ENCODE measurements around the gene TGFA. TPM values are rescaled to one million over a fixed set of nuclear protein-coding genes. Genes with fewer than 3 reads are reported as not detected.

The TGFA gene
- total RNA-seq, 1 donor from 2014 or later, result 0.05 TPM

DNA sequence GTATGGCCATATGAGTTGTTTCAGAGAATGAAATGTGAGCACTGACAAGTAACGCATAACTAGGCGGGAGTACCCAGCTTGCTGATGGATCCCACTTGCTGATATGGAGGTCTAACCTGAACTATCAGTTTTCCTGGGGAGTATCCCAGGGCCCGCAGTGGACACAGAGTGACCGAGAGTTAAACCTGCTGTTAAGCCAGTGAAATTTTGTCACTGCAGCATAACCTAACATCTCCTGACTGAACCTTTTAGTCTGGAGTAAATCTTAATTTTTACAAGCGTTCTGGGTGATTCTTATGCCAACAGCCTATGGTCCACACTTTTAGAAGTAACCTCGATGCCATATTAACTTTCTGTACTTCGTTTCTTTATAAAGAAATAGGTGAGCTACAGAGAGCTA lies 54.4 kb downstream of the TGFA start:
- intact Hi-C loops (cut with micrococcal nuclease), result no loop called here

GRCh38 chr2:70498528-70498927 lies 55.1 kb downstream of the TGFA start:
- intact Hi-C loops (cut with micrococcal nuclease), result no loop called here

GRCh38 chr2:70498054-70498453 lies 55.6 kb downstream of the TGFA start:
- intact Hi-C loops (cut with micrococcal nuclease), result no loop called here

DNA sequence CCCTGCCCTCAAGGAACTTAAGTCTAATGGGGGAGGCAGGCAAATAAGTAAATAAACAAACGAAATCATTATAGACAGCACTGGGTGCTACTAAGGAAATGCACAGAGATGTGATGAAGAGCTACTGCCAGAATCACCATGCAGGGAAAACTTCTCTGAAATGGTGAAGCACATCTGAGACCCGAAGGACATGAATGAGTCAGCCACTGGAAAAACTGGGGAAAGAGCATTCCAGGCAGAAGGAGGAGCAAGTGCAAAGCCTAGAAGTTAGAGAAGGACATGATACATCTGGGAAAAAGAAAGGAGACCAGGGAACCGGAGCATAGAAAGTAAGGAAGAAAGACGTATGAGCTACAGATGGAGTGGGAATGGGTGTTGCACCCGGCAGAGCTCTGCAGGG lies 56.8 kb downstream of the TGFA start:
- intact Hi-C loops (cut with micrococcal nuclease), result no loop called here

DNA sequence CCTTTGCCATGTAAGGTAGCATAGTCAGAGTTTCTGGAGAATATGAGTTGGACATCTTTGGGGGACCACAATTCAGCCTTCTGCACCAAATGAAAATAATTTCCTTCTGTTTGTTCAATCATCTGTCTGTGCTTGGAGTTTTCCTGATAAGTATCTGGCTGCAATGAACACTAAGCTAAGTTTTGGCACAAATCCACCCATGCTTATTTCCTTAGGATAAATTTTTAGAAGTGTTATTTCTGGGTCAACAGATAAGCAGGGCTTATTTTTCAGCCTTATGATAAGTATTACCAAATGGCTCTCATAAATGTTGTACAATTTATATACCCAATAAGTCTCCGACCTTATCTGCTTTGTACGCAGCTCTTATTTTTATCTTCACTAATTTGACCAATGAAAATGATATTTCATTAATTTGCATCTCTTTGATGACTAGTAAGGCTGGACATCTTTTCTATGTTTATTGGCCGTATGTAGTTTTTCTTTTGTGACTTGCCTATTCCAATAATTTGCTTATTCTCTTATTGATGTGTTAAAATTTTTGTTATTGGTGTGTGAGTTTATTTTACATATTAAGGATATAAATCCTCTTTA lies 59.2 kb downstream of the TGFA start:
- intact Hi-C loops (cut with micrococcal nuclease), result no loop called here

- intact Hi-C loops (cut with micrococcal nuclease), result no loop called here
Measured at GRCh38 chr2:70490381-70490780, 63.2 kb downstream of the TGFA start.

GRCh38 chr2:70489165-70489564 lies 64.5 kb downstream of the TGFA start:
- intact Hi-C loops (cut with micrococcal nuclease), result no loop called here

GRCh38 chr2:70484086-70484485 lies 69.5 kb downstream of the TGFA start:
- intact Hi-C loops (cut with micrococcal nuclease), result no loop called here

GRCh38 chr2:70482401-70482800 lies 71.2 kb downstream of the TGFA start:
- intact Hi-C loops (cut with micrococcal nuclease), result no loop called here

GRCh38 chr2:70480468-70480867 lies 73.2 kb downstream of the TGFA start:
- intact Hi-C loops (cut with micrococcal nuclease), result no loop called here

DNA sequence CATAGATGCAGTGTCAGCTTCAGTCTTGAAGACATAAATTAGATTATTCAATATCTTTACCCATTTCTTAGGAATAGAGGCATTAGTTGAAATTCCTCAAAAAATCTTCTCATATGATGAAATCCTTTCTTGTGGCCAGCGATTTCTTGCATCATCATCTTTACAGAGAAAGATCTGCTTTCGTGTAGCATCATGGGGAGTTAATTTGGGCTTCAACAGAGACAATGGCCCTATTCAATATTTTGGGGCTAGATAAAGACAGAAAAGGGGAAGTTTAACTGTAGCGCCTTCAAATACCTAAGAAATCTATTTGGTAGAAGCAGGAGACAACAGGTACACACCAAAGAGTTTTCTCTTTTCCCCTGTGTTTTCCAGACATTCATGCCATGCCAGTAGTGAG lies 73.8 kb downstream of the TGFA start:
- intact Hi-C loops (cut with micrococcal nuclease), result no loop called here

- intact Hi-C loops (cut with micrococcal nuclease), result no loop called here
Measured at GRCh38 chr2:70477441-70477844, 76.2 kb downstream of the TGFA start.

DNA sequence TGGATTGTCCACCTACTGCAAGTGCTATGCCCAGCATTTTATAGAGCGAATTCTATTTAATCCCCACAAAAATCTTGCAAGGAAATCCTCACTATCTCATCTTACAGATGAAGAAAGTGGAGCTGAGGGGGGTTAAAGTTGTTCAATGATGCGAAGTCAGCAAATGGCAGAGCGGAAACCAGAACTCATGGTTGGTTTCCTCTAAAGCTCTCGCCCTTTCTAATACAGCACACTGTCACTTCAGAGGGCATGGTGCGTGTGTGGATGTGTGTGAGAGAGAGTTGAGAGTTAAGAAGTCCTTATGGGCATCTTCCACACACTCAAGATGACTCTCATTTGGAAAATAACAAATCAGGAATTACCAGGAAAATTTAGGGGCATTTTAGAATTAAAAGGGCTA lies 78.4 kb downstream of the TGFA start:
- intact Hi-C loops (cut with micrococcal nuclease), result no loop called here

DNA sequence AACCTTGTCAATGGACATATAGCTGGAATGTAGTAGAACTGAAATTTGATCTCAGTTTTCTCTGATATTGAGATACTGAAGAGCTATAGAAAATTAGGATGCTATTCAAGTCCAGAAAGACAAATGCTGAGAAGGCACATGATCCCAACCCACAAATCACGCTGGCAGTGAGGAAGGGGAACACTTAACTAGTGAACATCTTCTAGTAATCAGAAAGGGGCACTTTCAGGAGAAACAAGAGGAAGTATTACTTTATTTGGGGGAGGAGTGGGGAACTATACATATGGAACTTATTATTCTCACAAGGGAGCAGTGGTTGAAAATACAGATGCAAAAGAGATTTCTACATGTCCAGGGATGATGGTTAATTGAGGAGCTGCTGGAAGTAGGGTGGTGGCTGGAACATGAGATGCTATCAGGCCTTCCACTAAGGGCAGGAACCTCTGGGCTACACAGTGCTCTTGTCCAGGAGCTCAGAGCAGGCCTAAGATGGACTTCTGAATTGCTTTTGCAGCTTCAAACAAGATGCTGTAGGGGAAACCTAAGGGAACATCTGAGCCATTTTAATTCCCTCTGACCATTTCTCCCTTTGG lies 79.3 kb downstream of the TGFA start:
- intact Hi-C loops (cut with micrococcal nuclease), result no loop called here

DNA sequence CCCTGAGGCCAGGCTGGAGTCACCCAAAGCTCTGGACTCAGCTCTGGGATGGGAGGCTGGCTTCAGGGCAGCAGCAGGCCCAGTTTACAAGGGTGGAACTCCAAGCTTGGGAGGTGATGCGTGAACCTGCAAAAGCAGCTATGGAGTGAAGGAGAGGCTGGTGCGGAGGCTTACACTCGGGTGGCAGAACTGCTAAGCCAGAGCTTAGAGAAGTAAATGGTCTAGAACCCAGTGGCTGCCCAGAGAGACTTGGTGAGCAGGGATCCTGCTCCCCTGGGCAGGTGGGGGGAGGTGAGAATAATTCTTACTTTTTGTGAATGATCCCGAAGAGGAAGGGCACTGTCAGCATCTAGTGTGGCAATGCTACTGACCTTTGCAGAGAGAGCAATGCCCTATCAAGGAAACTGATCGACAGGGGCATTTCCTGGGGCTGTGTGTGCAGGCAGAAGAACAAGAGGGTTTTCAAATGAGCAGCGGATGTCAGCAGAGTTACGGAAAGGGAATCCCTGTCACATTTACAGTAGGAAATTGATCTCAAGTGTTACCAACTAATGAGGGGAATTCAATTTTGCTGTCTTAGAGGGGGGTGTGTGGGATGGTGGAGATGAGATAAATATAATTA lies 80.4 kb downstream of the TGFA start:
- intact Hi-C loops (cut with micrococcal nuclease), result no loop called here

GRCh38 chr2:70472221-70472890 lies 81.3 kb downstream of the TGFA start:
- intact Hi-C loops (cut with micrococcal nuclease), result no loop called here

- intact Hi-C loops (cut with micrococcal nuclease), result no loop called here
Measured at GRCh38 chr2:70471129-70471528, 82.5 kb downstream of the TGFA start.

DNA sequence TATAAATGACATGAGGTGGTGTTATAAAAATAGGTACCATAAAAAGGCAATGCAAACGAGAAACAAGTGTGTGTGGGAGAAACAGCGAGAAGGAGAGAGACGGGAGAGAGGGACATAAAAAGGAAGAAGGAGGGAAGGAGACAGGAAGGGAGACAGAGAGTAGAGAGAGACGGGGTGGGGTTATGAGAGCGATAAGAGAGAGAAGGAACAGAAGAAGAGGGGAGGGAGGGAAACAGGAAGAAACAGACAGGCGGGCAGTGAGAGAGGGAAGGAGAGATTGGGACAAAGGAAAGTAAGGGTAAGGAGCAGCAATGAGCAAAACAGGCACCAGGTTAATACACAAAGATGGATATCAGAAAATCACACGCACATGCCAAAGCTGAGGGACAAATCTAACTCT lies 83.7 kb downstream of the TGFA start:
- intact Hi-C loops (cut with micrococcal nuclease), result no loop called here

DNA sequence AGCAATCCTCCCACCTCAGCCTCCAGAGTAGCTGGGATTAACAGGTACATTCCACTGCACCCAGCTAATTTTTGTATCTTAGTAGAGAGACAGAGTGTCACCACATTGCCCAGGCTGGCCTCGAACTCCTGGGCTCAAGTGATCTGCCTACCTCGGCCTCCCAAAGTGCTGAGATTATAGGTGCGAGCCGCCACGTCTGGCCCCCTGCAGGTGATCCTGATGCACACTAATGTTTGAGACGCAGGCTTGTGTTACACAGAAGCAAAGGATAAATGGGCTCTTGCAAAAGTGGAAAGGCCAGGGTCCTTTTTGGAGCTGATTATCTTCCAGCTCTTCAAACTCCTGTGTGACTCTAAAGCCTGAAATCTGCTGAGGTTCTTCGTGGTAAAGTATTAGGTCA lies 84.2 kb downstream of the TGFA start:
- intact Hi-C loops (cut with micrococcal nuclease), result no loop called here

DNA sequence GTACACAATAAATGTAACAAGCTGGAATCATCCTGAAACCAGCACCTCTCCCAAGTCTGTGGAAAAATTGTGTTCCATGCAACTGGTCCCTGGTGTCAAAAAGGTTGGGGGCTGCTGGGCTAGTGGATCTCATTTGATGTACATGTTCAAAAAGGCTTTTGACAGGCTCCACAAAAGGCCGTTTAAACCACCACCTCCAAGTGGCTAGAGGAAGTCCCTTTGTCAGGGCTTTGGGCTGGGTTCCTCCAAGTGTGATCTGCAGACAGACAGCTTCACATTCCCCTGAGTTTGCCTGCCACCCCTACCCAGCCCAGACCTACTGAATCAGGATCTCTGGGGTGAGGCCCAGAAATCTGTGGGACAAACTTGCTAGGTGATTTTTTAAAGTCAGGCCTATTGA lies 84.7 kb downstream of the TGFA start:
- intact Hi-C loops (cut with micrococcal nuclease), result no loop called here

DNA sequence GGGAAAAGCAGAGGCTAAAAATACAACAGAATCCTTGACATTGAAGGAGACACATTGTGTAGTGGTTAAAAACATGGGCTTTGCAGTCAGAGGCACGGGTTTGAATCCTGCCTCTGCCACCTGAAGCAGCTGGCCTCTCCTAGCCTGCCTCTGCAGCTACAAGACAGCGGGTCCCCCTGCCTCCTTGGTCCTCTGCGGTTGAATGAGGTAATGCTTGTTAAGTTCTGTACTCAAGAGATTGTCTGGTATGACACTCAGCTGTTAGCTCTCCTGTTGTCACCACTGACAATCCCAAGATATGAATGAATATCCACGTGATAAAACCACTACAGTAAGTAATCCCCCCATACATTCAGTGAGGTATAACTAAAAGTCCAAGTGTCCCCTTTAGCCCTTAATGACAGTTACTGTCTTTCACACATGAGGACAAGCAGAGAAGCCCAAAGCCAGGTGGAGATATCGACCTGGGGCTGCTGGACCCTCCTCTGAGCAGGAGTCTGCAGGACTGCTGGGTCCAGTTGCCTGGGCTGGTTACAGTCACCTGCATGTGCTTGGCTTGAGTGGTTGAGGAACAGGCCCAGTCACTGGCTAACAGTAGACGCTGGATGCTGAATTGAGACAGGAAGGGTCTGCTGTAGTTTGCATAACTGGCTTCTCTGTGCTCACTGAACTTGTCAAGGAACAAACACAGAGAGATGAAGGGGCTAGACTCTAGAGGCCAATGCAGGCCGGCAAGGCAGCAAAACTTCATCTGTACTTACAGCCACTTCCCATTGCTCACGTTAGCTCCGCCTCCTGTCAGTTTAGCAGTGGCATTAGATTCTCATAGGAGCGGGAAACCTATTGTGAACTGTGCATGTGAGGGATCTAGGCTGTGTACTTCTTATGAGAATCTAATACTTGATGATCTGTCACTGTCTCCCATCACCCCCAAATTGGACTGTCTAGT lies 85.5 kb downstream of the TGFA start:
- intact Hi-C loops (cut with micrococcal nuclease), result no loop called here

- intact Hi-C loops (cut with micrococcal nuclease), result no loop called here
Measured at GRCh38 chr2:70467237-70467636, 86.4 kb downstream of the TGFA start.
